Tongue (tissue), 2 donors: ENCODE measurements around the gene CPNE1. TPM values are rescaled to one million over a fixed set of nuclear protein-coding genes. Genes with fewer than 3 reads are reported as not detected.

ENCODE experiments used
- DNase-seq: peaks from one replicate; pipeline ENCODE4 v3.0.0-alpha.2; 2015
- total RNA-seq: library from RNA; depleted of rRNA; stranded (reverse); fragments of >200 nt; gene quantifications from one replicate; pipeline ENCODE4 v1.2.3, GENCODE V29; 2014

Gene CPNE1
- total RNA-seq, 1 donor from 2014 or later, result 91.0 TPM

DNA sequence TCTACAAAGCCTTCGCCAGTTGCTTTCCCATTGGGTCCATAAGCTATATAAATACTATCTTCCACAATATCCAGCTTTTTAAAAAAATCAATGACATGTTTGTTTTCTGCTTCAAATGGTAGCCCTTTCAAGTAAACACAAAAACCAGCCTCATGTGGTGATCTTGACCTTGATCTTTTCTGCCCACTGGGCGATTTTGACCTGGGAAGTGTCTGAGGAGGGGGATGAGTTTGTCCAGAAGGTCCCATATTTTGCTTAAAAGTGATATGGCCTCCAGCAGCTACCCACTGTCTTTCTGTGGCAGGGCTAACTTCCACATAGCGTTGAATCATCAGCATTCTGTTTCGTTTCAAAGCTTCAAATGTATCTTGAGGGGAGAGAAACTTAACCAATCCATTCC lies 10.8 kb downstream of the CPNE1 start:
- DNase-seq, result no peak

DNA sequence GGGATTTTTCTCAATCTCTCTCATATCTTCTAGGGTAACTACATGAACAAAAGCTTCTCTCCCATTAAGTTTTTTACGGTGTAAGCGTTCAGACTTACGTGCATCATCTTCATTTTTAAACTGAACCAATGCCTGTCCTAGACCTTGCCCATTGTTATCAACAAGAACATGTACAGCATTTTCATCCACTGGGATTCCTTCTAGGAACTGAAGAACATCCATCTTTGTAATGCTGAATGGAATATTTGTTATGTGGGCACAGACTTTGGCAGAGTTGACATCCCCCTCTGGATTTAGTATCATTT lies 11.3 kb downstream of the CPNE1 start:
- no peak for DNase-seq

DNA sequence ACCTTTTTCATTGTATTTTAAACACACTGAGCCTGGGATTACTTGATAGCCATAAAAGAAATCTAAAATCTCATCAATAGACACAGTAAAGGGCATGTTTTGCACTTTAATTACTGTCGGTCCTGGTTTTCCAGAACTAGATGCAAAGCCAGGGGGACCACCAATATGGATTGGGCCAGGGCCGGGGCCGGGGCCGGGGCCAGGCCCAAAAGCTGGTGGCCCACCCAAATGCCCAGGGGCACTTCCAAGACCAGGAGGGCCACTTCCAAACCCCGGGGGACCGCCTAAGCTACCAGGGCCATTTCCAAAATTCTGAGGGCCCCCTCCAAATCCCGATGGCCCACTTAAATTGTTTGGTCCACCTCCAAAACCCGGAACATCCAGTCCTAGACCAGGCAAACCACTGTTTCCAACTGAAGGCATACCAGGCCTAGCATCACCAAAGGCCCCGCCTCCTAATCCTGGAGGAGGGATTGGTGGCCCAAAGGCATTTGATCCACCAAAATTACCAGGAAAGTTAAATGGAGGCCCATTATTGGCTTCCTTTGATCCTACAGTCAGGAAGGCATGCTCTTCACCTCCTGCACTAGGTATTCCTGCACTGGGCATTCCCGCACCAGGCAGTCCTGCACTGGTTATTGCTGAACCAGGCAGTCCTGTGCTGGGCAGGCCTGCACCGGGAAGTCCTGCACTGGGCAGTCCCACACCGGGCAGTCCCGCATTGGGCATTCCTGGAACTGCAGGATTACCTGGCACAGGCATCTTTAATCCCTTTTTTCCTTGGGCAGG lies 11.9 kb downstream of the CPNE1 start:
- no peak for DNase-seq

DNA sequence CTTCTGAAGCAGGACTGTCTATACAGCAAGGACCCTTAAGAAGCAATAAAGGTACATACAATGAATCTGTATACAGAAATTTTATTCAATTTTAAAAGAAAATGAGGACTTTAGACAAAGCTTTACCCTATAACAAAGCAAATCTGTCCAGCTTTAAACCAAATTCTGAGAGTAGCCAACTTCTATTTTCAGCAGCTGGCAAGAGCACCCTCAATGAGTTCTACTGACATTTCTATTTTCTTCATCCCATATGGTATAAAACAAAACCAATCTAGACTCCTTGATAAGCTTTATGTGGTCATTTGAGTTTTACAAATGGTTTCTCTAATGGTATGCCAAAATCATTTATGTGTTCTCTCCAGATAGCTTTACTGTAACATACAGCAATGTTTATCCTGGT lies 12.7 kb downstream of the CPNE1 start:
- no peak for DNase-seq

DNA sequence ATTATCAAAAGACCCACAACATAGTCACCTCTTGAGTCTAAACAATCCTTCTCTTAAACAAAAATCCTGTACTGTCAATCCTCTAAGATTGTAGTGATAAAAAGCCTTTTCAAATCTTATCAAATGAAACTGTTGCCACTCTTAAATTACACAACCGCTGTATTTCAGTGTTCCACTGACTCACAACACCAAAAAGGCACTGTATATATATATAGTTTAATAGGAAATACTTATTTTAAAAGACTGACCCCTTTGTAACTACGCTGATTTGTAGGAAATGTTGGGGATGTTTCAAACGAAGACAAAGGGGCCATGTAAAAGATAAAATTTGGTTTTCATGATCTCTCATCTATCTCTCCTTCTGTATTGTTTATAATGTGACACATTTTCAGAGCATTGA lies 14.1 kb downstream of the CPNE1 start:
- no peak for DNase-seq

DNA sequence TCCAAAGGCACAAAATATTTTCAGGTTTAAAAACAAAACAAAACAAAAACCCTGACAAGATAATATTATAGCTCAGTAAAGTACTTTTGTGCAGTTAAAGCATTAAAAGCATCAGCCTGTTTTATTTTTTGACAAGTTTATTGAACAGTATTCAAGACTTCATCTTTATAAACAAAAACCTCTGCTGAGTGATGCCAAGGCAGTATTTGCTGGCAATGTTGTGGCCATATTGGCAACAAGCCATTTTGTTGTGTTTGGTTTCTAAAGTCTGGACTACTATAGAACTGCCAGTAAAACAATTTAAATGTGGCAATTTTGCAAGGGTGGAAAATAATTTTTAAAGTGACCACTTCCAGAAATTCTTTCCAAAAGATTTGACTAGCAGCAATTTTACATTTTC lies 15.9 kb downstream of the CPNE1 start:
- DNase-seq, result no peak

DNA sequence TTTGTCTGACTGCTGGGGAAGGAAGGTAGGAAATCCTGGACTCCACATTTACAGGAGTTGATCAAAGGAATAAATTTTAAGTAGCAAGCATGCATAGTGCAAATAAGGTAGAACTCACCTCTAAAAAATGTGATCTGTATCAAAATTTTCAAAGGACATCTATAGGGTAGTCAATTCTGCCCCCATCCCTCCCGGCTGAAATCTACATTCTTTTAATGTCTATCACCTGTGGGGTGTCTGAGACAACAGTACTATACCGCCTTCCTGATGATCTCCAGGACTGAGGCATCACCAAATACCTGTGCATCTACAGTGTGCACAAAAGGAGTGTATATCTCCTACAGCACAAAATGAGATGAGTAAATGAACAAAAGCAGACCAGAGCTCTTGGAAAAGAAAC lies 19.9 kb downstream of the CPNE1 start:
- DNase-seq, result no peak

DNA sequence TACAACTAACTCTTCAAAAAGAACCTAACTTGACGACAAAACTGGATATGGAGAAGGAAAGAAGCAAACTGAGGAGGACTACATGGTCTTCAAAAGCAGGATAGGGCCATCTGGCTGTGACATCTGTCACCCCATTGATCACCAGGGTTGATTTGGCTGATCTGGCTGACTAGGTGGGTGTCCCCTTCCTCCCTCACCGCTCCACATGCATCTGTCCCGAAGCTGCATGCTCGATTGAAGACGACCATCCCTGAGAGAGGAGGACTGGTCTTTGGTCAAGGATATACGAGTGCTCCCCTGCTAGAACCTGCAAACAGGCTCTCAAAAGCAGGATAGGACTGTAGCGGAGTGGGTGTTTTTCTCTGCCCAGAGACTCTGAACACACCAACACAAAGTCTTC lies 21.7 kb downstream of the CPNE1 start:
- no peak for DNase-seq

DNA sequence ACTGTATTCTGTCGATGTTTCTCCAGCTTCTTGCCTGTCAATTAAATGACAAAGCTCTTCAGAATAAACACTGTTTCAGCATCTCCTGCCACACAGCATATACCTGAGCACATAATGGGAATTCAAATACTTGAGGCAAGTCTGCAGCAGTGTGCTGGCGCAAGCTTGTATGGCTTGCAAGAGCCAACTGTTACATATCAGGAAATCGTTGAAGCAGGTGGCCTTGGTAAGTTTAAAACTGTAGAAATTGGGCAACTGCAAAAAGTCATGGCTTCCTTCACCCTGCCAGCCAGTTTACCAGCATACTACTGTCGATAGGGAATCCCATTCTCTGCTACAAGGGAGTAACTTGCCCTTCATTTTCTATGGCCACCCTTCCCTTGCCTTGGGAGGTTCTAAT lies 23.0 kb downstream of the CPNE1 start:
- no peak for DNase-seq

DNA sequence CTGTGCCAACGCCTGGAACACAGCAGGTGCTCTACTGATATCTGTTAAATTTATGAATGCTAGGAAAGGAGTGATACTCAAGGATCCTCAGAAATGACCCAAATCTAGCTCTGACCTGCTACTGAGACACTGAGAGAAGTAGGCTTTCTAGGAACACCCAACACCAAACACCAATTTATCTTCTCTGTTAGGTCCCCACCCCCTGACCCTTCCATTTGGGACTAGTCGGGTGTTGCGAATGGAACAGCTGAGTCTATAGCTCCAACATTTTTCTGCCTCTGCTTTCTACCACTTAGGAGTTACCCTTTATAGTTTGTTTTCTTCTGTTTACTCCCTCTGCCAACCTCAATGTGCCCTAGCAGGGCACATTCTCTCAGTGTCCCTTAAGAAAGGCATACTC lies 24.0 kb downstream of the CPNE1 start:
- no peak for DNase-seq

DNA sequence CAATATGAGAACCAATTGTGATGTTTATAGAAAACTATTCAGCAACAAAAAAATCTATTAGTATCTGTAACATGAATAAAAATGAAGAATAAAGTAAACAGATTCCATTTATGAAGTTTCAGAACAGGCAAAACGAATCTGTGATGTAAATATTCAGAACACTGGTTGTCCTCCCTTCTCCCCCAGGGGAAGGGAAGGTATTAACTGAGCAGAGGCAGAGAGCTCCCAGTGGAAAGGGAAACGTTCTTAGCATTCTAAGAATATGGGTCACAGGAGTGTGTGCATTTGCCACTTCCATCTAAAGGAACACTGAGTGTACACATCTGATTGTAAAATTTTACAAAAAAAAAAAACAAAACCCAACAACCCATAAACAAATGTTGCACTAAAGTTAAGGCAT lies 25.9 kb downstream of the CPNE1 start:
- no peak for DNase-seq

DNA sequence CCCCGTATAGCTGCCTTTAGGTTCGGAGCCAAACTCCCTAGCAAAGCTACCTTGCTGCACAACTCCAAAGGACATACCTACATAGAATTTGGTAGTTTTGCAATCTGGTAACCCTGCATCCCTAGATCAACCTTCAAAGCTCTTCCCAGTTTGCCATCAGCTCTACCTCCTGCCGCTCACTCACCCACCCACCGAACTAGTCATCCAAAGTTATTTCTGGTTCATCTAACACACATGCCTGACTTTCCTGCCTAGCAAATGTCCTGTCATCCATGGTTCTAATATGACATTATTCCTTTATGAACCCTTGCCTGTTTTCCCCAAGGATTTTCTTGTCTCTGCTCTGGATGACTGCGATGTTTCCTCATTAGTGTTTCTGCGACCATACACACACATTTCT lies 27.4 kb downstream of the CPNE1 start:
- no peak for DNase-seq

DNA sequence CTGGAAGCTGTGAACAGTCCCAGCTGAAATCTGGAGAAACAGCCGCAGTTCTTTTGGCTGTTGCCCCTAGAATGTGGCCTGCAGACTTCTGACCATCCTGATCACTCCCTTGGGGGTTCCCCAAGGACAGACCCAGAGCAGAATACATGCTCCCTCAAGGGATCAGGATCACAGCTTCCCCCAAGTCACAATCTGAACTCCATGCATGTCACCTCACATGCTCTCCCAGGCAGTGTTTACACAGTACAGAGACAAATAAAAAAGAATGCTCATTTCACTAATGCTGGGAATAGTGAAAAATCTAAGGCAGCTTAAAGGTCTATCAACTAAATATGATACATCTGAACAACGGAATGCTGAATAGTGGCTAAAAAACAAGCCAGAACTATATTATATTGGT lies 28.6 kb downstream of the CPNE1 start:
- DNase-seq, result no peak

DNA sequence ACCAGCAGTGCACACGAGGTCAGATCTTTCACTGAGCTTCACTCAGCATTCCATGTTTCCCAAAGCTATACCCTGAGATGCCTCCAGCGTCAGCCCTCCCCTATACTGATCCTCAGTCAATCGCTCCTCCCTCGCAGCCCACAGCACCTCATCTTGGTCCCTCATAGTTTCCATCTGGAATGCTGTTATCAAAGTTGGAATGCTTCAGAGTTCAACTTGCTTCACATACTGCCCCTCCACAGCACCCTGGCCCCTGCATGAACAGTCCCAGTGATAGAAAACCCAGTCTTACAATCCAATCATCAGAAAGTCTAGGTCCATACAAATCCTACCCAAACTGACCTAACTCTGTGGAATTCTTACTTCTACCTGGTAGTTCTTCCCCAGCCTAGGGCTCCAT lies 29.0 kb downstream of the CPNE1 start:
- no peak for DNase-seq

DNA sequence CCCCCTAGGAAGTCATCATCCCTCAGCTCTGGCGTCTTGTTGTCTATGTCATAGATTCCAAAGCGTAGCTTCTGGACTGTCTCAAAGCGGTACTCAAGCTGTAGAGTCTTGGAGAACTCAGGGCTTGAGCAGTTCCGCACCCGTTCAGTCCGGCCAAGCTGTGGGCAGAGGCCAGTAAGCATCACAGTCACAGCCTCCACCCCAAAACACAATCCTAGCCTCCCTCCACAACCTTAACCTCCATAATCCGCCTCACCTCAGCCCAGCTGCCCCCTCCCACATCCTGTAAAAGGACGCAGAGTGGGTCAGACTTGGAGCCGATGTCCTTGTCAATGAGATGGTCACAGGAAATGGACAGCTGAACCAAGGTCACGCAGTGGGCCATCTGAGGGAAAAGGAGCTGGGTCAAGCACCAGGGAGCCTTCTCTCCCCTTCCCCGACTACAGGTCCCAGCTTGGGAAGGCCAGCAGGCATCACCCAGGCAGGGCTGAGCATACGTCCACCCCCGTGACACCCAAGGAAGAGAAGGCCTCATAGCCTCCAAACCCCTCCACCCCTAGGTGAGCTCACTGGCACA lies 32.1 kb downstream of the CPNE1 start:
- DNase-seq, result no peak

DNA sequence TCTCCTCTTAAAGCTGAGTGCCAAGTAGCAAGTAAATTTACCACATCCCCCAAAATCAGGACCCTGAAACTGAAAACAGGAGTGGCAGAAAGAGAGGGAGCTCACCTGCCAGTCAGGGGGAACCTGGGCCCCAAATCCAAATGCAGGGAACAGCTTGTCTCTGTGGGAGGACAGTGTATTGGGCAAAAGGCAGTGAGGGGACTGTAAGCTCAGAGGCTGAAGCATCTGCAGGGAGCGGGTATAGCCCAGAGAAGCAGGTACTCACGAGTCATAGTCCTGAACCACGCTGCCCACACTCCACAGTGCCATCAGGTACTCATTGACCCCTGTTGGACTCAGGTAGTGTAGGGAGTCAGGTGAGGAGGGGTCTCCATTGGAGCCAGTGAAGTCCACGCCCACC lies 34.1 kb downstream of the CPNE1 start:
- DNase-seq, result no peak

DNA sequence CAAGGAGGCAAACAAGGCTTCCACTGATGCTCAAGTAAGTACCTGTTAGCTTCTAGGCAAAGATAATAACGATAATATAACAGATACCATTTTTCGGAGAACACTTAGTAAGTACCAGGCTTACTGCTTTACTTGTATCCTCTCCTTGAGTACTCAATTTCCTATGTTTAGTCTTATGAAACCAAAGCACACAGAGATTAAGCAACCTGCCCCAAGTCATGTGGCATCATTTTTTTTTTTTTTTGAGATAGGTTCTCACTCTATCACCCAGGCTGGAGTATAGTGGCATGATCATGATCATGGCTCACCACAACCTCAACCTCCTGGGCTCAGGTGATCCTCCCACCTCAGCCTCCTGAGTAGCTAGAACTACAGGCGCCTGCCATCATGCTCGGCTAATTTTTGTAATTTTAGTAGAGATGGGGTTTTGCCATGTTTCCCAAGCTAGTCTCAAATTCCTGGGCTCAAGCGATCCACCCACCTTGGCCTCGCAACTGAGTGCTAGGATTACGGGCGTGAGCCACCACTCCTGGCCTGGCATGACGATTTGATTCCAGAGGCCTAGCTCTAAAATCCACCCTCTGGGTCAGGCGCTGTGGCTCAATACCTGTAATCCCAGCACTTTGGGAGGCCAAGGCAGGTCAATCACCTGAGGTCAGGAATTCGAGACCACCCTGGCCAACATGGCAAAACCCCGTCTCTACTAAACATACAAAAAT lies 35.1 kb downstream of the CPNE1 start:
- DNase-seq, result no peak

DNA sequence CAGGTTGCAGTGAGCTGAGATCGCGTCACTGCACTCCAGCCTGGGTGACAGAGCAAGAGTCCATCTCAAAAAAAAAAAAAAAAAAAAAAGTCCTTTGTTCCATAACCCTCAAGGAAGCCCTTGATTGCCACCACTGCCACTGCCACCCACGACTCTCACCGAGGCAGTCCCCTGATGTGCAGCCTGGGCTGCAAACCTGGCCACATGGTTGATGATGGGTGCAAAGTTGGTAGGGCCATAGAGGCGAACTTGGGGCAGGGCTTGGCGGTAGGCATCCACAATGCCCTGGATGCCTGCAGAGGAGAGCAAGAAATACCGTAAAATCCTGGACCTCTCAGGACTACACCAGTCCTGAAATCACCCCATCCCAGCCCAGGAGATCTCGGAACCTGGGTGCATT lies 37.6 kb downstream of the CPNE1 start:
- DNase-seq, result no peak

DNA sequence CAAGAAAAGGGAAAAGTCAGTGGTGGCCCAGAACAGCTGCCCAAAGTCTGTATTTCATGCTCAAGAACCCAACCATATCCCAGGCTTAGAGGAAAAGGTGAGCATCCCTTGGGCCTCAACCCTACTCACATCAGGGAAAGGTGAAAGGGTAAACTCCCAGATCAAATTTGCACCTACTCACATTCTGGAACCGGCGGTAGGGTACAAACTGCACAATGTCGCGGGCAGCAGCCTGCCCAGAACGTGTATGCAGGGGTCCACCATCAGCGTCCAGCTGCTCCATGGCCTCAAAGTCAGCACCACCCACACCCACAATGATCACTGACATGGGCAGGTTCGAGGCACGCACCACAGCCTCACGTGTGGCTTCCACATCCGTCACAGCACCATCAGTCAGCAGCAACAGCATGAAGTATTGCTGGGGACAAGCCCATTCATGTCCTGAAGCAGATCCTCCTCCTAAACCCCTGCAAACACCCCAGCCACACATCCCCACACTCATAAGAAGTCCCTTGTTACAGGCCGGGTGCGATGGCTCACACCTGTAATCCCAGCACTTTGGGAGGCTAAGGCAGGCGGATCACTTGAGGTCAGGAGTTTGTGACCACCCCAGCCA lies 38.2 kb downstream of the CPNE1 start:
- DNase-seq, result no peak

DNA sequence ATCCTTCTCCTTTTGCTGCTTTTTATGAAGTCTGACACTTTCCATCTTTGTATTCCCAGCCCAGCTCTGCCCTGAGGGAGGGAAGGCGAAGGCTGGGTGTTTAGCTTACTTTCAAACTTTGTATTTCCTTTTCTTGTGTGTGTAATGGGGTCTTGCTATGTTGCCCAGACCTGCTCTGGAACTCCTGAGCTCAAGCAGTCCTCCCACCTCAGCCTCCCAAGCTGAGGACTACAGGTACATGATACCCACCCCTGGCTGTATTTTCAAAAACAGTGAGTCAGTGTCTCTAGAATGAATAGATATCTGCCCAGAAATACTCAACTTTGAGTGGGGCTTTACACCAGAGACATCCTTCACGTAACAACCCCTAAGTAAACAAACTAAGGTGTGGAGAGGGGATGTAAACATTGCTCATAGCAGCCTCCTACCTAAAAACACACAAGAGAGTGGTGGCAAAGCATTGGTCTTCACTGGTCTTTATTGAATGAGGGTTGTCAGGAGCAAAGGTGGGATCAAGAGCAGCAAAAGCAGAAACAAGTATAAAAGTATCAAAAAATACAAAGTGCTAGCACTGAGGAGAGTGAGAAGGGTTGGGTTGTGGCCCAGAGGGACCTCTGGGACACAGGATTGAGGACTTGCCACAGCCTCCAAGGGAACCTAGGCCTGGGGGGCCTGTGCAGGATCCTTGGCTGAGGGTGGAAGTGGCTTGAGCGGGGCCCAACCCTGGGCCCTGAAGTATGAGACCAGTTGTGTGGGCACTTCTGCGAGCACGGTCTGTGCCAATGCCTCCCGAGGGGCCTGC lies 38.9 kb downstream of the CPNE1 start:
- no peak for DNase-seq

DNA sequence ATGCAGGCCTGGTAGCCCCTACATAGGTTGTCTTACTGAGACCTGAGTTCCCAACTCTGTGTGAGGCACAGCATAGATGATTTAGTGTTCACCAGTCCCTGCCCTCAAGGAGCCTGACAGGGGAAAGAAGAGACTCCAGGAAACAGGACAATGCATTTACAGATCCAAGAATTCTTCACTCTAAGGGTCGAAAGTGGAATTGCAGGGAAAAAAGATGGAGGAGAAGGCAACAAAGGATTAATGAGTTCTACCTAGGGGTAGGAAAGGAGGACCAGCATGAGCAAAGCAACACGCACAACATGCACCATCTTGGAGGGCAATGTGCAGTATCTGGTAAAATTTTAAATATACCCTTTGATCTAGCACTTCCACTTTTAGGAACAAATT lies 43.1 kb downstream of the CPNE1 start:
- DNase-seq, result no peak

DNA sequence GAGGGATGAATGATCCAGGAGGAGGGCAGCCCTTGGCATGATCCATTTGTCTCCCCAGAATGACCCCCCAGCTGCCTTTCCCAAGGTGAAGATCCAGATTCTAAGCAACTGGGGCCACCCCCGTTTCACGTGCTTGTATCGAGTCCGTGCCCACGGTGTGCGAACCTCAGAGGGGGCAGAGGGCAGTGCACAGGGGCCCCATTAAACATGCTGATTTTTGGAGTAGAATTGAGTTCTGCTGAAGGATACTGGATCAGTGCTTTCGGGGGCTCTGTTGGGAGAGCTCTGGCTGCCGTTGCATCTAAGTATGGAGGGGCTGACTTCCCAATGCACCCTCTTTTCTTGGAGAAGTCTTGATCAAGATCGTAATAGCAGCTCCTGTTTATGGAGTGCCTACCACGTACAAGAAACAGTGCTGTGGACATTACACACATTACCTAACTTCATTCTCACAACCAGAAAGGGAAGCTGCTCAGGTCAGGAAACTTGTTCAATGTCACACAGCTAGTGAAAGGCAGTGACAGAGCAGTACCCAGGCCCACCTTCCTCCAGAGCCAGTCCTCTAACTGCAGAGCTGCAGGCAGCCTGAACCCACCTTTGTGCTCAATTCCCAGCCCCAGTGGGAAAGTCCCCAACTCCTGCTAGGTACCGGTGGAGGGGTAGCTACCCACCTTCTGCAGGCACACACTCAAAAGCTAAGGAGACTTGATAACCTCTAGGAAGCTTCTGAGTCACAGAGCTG lies 43.7 kb downstream of the CPNE1 start:
- no peak for DNase-seq
